Endodermal cell (in vitro differentiated cells): Measurements from ENCODE around the gene NAGA. TPM values are rescaled to one million over a fixed set of nuclear protein-coding genes. Genes with fewer than 3 reads are reported as not detected.

ENCODE experiments used
- DNase-seq: peaks from one replicate; pipeline ENCODE4 v3.0.0-alpha.2; 2017
- H3K27ac ChIP-seq: 2 replicates; pipeline ENCODE4 v1.5.1; 2013; ENCODE audit warnings: mild to moderate bottlenecking, low read depth, low read length, moderate library complexity
- H3K27me3 ChIP-seq: 2 replicates; pipeline ENCODE4 v1.6.1; 2013; ENCODE audit warnings: mild to moderate bottlenecking, low read length, moderate library complexity; ENCODE audit not compliant: insufficient read depth, control insufficient read depth, poor library complexity, severe bottlenecking
- H3K36me3 ChIP-seq: 2 replicates; pipeline ENCODE4 v1.7.0; 2013; ENCODE audit warnings: mild to moderate bottlenecking, low read length, moderate library complexity; ENCODE audit not compliant: control insufficient read depth, insufficient read depth
- H3K4me1 ChIP-seq: one replicate; pipeline ENCODE4 v1.7.0; 2013; ENCODE audit warnings: low read length; ENCODE audit not compliant: control insufficient read depth, insufficient read depth
- H3K4me3 ChIP-seq: 2 replicates; pipeline ENCODE4 v1.5.1; 2013; ENCODE audit warnings: mild to moderate bottlenecking, low read length, moderate library complexity
- H3K9ac ChIP-seq: 2 replicates; pipeline ENCODE4 v1.6.1; 2013; ENCODE audit warnings: mild to moderate bottlenecking, low read length, moderate library complexity; ENCODE audit not compliant: poor library complexity, severe bottlenecking; ENCODE audit errors: extremely low read depth
- H3K9me3 ChIP-seq: 2 replicates; pipeline ENCODE4 v1.6.1; 2013; ENCODE audit warnings: mild to moderate bottlenecking, low read length, moderate library complexity; ENCODE audit not compliant: control insufficient read depth
- H3K27ac Mint-ChIP-seq: 2 replicates; pipeline ENCODE4 v1.8.0; 2020; ENCODE audit warnings: mixed read lengths
- H3K27me3 Mint-ChIP-seq: 2 replicates; pipeline ENCODE4 v1.8.0; 2021; ENCODE audit warnings: mild to moderate bottlenecking, mixed read lengths; ENCODE audit not compliant: insufficient read depth
- H3K36me3 Mint-ChIP-seq: 2 replicates; pipeline ENCODE4 v1.8.0; 2020; ENCODE audit warnings: low read depth, mixed read lengths
- H3K4me1 Mint-ChIP-seq: 2 replicates; pipeline ENCODE4 v1.8.0; 2020; ENCODE audit warnings: mixed read lengths
- H3K4me3 Mint-ChIP-seq: 2 replicates; pipeline ENCODE4 v1.8.0; 2020; ENCODE audit warnings: mild to moderate bottlenecking, moderate library complexity, mixed read lengths
- H3K9me3 Mint-ChIP-seq: 2 replicates; pipeline ENCODE4 v1.8.0; 2020; ENCODE audit warnings: mild to moderate bottlenecking, mixed read lengths
- CTCF ChIP-seq: fragments of 200-600 bp; sonication (generic); conservative IDR thresholded peaks from 2 replicates; pipeline ENCODE4 v1.5.0; 2021; ENCODE audit warnings: antibody characterized with exemption, mild to moderate bottlenecking
- WGBS, 2 experiments: methylation state at CpG; one replicate each; pipeline versions ENCODE4 v1.1.5 to v1.1.7; 2013; ENCODE audit warnings: missing lambda C conversion rate in 2 of 2, mixed read lengths in 1 of 2; ENCODE audit not compliant: insufficient coverage in 1 of 2, insufficient read length in 1 of 2; 5-methylcytosine and 5-hydroxymethylcytosine counted together
- total RNA-seq, 2 donors: library from RNA; stranded (reverse); fragmentation: NEBNext Ultra II Directional in 1 of 2; extraction: Animal tissue kit (Norgen Biotek cat#: 25700) in 1 of 2; gene quantifications; 2 replicates in 1 of 2; 3 replicates in 1 of 2; pipeline ENCODE4 v1.2.1, GENCODE V29; 2021

The NAGA gene
- total RNA-seq, 2 donors from 2014 or later = 19.2 to 25.4 TPM

GRCh38 chr22:42062506-42063170 lies 8.0 kb downstream of the NAGA start:
- H3K9me3 Mint-ChIP-seq = peaks cover 11% of the 10 kb centered on the region
- peaks cover 71% of the 10 kb centered on the region for H3K36me3 Mint-ChIP-seq
- no peaks in the 10 kb centered on the region for H3K27me3 Mint-ChIP-seq
- no peaks in the 10 kb centered on the region for H3K4me1 ChIP-seq
- no peak for TF ChIP-seq CTCF
- peaks cover 12% of the 10 kb centered on the region for H3K9me3 ChIP-seq
- DNase-seq = no peak
- H3K27me3 ChIP-seq = no peaks in the 10 kb centered on the region
- WGBS, 2 experiments = 93 to 95% methylated on average over 8 to 10 of the region's 10 CpGs
- no peak overlapping the region for H3K27ac ChIP-seq
- peaks cover 9% of the 10 kb centered on the region for H3K4me1 Mint-ChIP-seq
- H3K27ac Mint-ChIP-seq = no peak overlapping the region
- H3K36me3 ChIP-seq = peaks cover 38% of the 10 kb centered on the region
- H3K4me3 ChIP-seq = no peak overlapping the region
- H3K9ac ChIP-seq = no peak overlapping the region
- no peak overlapping the region for H3K4me3 Mint-ChIP-seq

GRCh38 chr22:42061041-42061440 lies 9.6 kb downstream of the NAGA start:
- no peaks in the 10 kb centered on the region for H3K27me3 ChIP-seq
- H3K9me3 ChIP-seq = peaks cover 25% of the 10 kb centered on the region
- H3K4me3 ChIP-seq = no peak overlapping the region
- H3K27ac Mint-ChIP-seq = no peak overlapping the region
- H3K4me1 ChIP-seq = no peaks in the 10 kb centered on the region
- DNase-seq = no peak
- no peak overlapping the region for H3K9ac ChIP-seq
- H3K4me3 Mint-ChIP-seq = no peak overlapping the region
- peaks cover 30% of the 10 kb centered on the region for H3K36me3 ChIP-seq
- WGBS, 2 experiments = 91 to 97% methylated on average over 6 to 7 of the region's 7 CpGs
- peaks cover 26% of the 10 kb centered on the region for H3K9me3 Mint-ChIP-seq
- peaks cover 62% of the 10 kb centered on the region for H3K36me3 Mint-ChIP-seq
- no peak overlapping the region for H3K27ac ChIP-seq
- peaks cover 9% of the 10 kb centered on the region for H3K4me1 Mint-ChIP-seq
- H3K27me3 Mint-ChIP-seq = no peaks in the 10 kb centered on the region
- no peak for TF ChIP-seq CTCF

- no peaks in the 10 kb centered on the region for H3K27me3 Mint-ChIP-seq
- H3K4me1 Mint-ChIP-seq = peaks cover 6% of the 10 kb centered on the region
- H3K27ac Mint-ChIP-seq = no peak overlapping the region
- Histone ChIP-seq H3K9ac (no peak overlapping the region), H3K27me3 (no peaks in the 10 kb centered on the region), H3K4me3 (no peak overlapping the region), H3K27ac (no peak overlapping the region), H3K4me1 (no peaks in the 10 kb centered on the region), H3K36me3 (peaks cover 30% of the 10 kb centered on the region), H3K9me3 (peaks cover 25% of the 10 kb centered on the region)
- 95% methylated on average over 5 of the region's 5 CpGs; no CpG with 5 or more reads in 1 of the 2 experiments for WGBS, 2 experiments
- peaks cover 59% of the 10 kb centered on the region for H3K36me3 Mint-ChIP-seq
- no peak for TF ChIP-seq CTCF
- peaks cover 31% of the 10 kb centered on the region for H3K9me3 Mint-ChIP-seq
- no peak for DNase-seq
- no peak overlapping the region for H3K4me3 Mint-ChIP-seq
Observed at GRCh38 chr22:42060489-42060888, 10.1 kb downstream of the NAGA start.
